Heart right ventricle (tissue), 16 donors: Measurements from ENCODE around the gene GSTCD. TPM values are rescaled to one million over a fixed set of nuclear protein-coding genes. Genes with fewer than 3 reads are reported as not detected.

Experiments
- ATAC-seq, 8 donors: fragments of 200-7000 bp; cut with Tn5 transposase; one replicate each; pipeline ENCODE4 v1.9.1; 2020; ENCODE audit warnings: mild to moderate bottlenecking in 8 of 8, moderate library complexity in 8 of 8, moderate number of reproducible peaks in 1 of 8
- DNase-seq, 2 donors: peaks; one replicate each; pipeline ENCODE4 v3.0.0-alpha.2; 2020
- H3K27ac ChIP-seq, 10 donors: fragments of 200-600 bp; sonication (generic) in 2 of 10; one replicate each; pipeline versions ENCODE4 v1.5.0 to v1.8.0; 2020 to 2022; ENCODE audit warnings: mild to moderate bottlenecking in 3 of 10
- H3K27me3 ChIP-seq, 7 donors: fragments of 200-600 bp; one replicate each; pipeline ENCODE4 v1.8.0; 2021 to 2022; ENCODE audit warnings: mild to moderate bottlenecking in 2 of 7
- H3K36me3 ChIP-seq, 9 donors: fragments of 200-600 bp; sonication (generic) in 1 of 9; one replicate each; pipeline versions ENCODE4 v1.5.0 to v1.8.0; 2020 to 2022; ENCODE audit warnings: mild to moderate bottlenecking in 2 of 9
- H3K4me1 ChIP-seq, 9 donors: fragments of 200-600 bp; sonication (generic) in 1 of 9; one replicate each; pipeline versions ENCODE4 v1.5.0 to v1.8.0; 2020 to 2022; ENCODE audit warnings: mild to moderate bottlenecking in 4 of 9
- H3K4me3 ChIP-seq, 10 donors: fragments of 200-600 bp; sonication (generic) in 2 of 10; one replicate each; pipeline versions ENCODE4 v1.5.0 to v1.8.0; 2020 to 2022; ENCODE audit warnings: mild to moderate bottlenecking in 7 of 10, moderate library complexity in 2 of 10
- H3K9me3 ChIP-seq, 11 donors: fragments of 200-600 bp in 10 of 11; sonication (generic) in 2 of 11; one replicate each; pipeline versions ENCODE4 v1.5.0 to v1.8.0; 2013 to 2022; ENCODE audit warnings: mild to moderate bottlenecking in 2 of 11, control low read depth in 1 of 11, moderate library complexity in 1 of 11
- WGBS, 2 donors: extraction: QIAGEN DNeasy Blood & Tissue Kit; methylation state at CpG; one replicate each; pipeline ENCODE4 v1.1.7; 2013; ENCODE audit warnings: inconsistent platforms in 1 of 2; 5-methylcytosine and 5-hydroxymethylcytosine counted together
- intact Hi-C, 10 donors: fragments of 100-400 bp; cut with DNase I; formaldehyde crosslinking; loops; one replicate each; pipeline versions ENCODE4 v1.11.1 to v1.14.2; 2022
- polyA plus RNA-seq, 2 donors: library from polyadenylated mRNA; stranded (reverse); fragments of 200-250 nt; gene quantifications; one replicate each; pipeline ENCODE4 v1.2.3, GENCODE V29; 2013
- total RNA-seq, 10 donors: library from RNA; stranded (reverse); fragmentation: NEBNext Ultra II Directional in 3 of 10; extraction: Animal tissue kit (Norgen Biotek cat#: 25700) in 3 of 10; gene quantifications; one replicate each; pipeline versions ENCODE4 v1.2.1 to v1.2.4, GENCODE V29; 2021 to 2023
- TF ChIP-seq, protein P1 (sequence below), 9 donors: fragments of 200-600 bp; sonication (generic) in 2 of 9; IDR thresholded peaks; one replicate each; pipeline versions ENCODE4 v1.5.0 to v1.8.0; 2021 to 2022; ENCODE audit warnings: antibody characterized with exemption in 9 of 9, mild to moderate bottlenecking in 5 of 9, moderate library complexity in 1 of 9
- donor health status: Arrhythmogenic right ventricular cardiomyopathy.
- donor health status: ischemic (EF 13 %, LVEDD 7.1; RV severe dilation, severe dysfunction).
- donor health status: healthy with polysubstance abuse.
- donor health status: DM: no; HTN: yes; CAD: no.
- donor health status: DM: no; HTN: no; CAD: no.
- donor health status: ischemic (EF 25% LVEDD 6.9; RV normal size, moderate dysfunction).
- donor health status: ischemic (EF 25% LVEDD 5.7; RV mildly dilated, moderate dysfunction).
- donor health status: healthy.
- donor health status: DM: yes; HTN: yes; CAD: no.
- donor health status: Ischemic cardiomyopathy.
- donor health status: ischemic (EF 35%, LVEDD 5.7; RV mildly dilated, moderate dysfunction).
- donor health status: nonischemic (EF 11% LVEDD 7.7; RV severe dilation, severe dysfunction).
- donor health status: DM: yes; HTN: yes; CAD: no.
- donor health status: PGD.
- donor health status: ischemic (EF 29% LVEDD 5.4; RV normal size, mild dysfunction).
- donor health status: nonischemic (EF 23%, LVEDD 6.1; RV moderate dilation, normal function).

GSTCD gene
- total and polyA plus RNA-seq, 12 donors, result 0.66 to 5.9 (median 4.3) TPM

GRCh38 chr4:105815701-105816100, 107.1 kb downstream of the GSTCD start:
- no peak overlapping the region for H3K4me3 ChIP-seq
- H3K36me3 ChIP-seq, result no peaks in the 10 kb centered on the region
- 98 to 100% methylated on average over 1 of the region's 1 CpG for whole genome bisulfite sequencing, 2 donors
- H3K27ac ChIP-seq, result no peak overlapping the region
- no peaks in the 10 kb centered on the region for H3K9me3 ChIP-seq
- no peaks in the 10 kb centered on the region for H3K27me3 ChIP-seq
- no peak for DNase-seq
- intact Hi-C loops, result no loop called here
- TF ChIP-seq, protein P1, sequence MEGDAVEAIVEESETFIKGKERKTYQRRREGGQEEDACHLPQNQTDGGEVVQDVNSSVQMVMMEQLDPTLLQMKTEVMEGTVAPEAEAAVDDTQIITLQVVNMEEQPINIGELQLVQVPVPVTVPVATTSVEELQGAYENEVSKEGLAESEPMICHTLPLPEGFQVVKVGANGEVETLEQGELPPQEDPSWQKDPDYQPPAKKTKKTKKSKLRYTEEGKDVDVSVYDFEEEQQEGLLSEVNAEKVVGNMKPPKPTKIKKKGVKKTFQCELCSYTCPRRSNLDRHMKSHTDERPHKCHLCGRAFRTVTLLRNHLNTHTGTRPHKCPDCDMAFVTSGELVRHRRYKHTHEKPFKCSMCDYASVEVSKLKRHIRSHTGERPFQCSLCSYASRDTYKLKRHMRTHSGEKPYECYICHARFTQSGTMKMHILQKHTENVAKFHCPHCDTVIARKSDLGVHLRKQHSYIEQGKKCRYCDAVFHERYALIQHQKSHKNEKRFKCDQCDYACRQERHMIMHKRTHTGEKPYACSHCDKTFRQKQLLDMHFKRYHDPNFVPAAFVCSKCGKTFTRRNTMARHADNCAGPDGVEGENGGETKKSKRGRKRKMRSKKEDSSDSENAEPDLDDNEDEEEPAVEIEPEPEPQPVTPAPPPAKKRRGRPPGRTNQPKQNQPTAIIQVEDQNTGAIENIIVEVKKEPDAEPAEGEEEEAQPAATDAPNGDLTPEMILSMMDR (IDR thresholded peaks at IDR 0.05), result no peak
- peaks cover 0 to 5% (median 0%) of the 10 kb centered on the region in 9 donors for H3K4me1 ChIP-seq
- ATAC-seq, result no peak

DNA sequence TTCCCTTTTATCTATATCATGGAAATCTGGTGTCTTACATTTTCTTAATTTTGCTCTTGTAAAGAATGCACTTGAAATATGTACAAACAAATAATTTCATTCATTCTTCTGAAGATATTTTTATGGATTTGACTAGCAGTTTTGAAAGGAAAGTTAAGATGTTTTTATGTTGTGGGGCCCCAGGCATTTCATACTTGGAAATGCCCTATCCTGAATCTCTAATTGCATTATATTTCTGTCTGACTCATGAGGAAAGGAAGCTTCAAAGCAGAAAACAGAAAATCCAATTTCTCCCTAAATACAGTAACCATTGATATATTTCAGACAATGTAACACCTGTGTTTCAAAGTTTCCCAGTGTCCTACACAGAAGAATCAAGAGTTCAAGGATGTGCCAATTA, 113.5 kb downstream of the GSTCD start:
- no peak overlapping the region for H3K27ac ChIP-seq
- H3K27me3 ChIP-seq, result no peaks in the 10 kb centered on the region
- peaks cover 0 to 3% (median 0%) of the 10 kb centered on the region in 9 donors for H3K36me3 ChIP-seq
- intact Hi-C loops, result no loop called here
- TF ChIP-seq, protein P1 (IDR thresholded peaks at IDR 0.05), result no peak
- peaks cover 0 to 5% (median 0%) of the 10 kb centered on the region in 9 donors for H3K4me1 ChIP-seq
- DNase-seq (no peak), ATAC-seq (no peak)
- no peaks in the 10 kb centered on the region for H3K9me3 ChIP-seq
- H3K4me3 ChIP-seq, result no peak overlapping the region

DNA sequence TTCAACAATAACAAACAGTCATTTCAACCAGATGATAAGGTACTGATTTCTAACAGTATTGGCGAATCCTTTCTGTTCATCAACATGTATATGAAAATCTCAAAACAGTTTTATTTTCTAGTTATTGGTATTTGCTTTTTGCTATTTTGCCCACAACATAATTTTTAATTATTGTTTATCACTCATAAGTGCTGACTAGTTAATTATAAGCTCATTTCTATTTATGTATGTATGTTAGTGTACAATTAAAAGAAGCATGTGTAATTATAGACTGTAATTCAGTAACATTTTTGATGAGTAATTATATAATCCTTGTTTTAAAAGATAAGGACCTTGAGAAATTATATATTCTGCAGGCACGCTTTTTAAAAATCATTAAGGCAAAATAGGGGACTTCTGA, 119.5 kb downstream of the GSTCD start:
- Histone ChIP-seq H3K9me3 (no peaks in the 10 kb centered on the region), H3K27ac (no peak overlapping the region), H3K4me1 (no peaks in the 10 kb centered on the region), H3K4me3 (no peak overlapping the region), H3K27me3 (no peaks in the 10 kb centered on the region), H3K36me3 (peaks cover 0 to under 1% (median 0%) of the 10 kb centered on the region in 9 donors)
- WGBS, 2 donors, result 97 to 98% methylated on average over 2 of the region's 2 CpGs
- TF ChIP-seq, protein P1 (IDR thresholded peaks at IDR 0.05), result no peak
- ATAC-seq, result no peak
- intact Hi-C loops, result no loop called here
- no peak for DNase-seq

GRCh38 chr4:105831189-105831588, 122.6 kb downstream of the GSTCD start:
- H3K4me1 ChIP-seq, result no peaks in the 10 kb centered on the region
- DNase-seq (no peak), ATAC-seq (no peak)
- peaks cover 0 to under 1% (median 0%) of the 10 kb centered on the region in 9 donors for H3K36me3 ChIP-seq
- WGBS, 2 donors, result 97 to 98% methylated on average over 2 of the region's 2 CpGs
- TF ChIP-seq, protein P1 (IDR thresholded peaks at IDR 0.05), result no peak
- no peaks in the 10 kb centered on the region for H3K27me3 ChIP-seq
- H3K27ac ChIP-seq, result no peak overlapping the region
- intact Hi-C loops, result no loop called here
- H3K4me3 ChIP-seq, result no peak overlapping the region
- no peaks in the 10 kb centered on the region for H3K9me3 ChIP-seq
